ENCODE data around the gene PRCD. TPM values are rescaled to one million over a fixed set of nuclear protein-coding genes. Genes with fewer than 3 reads are reported as not detected.
A peak's percentile ranks its signal among the peaks of the same experiment; 100 is the strongest.

Gene PRCD
- total RNA-seq, 1 experiment from 2014 or later, result 2.5 TPM

GRCh38 chr17:76495663-76496400, 44.0 kb upstream of the PRCD start:
- DNase-seq, result no peak
- ChIA-PET CTCF (no interaction called here), POLR2A (ENCODE audit: unreplicated experiment) (interaction anchor here (0.6 kb wide), 1 partner anchor 22 kb away, joined by 9 read pairs; no protein-coding TSS in a partner anchor)
- H3F3A ChIP-seq (ENCODE audit: low read length, unreplicated experiment), result no peaks in the 10 kb centered on the region
- no peak overlapping the region for H2AFZ ChIP-seq (ENCODE audit: low read length)
- H3K4me3 ChIP-seq (ENCODE audit: low read length), result no peak overlapping the region
- no peaks in the 10 kb centered on the region for H3K9me3 ChIP-seq (ENCODE audit: low read length)
- peaks cover 39% of the 10 kb centered on the region for H3K4me1 ChIP-seq (ENCODE audit: insufficient read depth, low read length)
- H3K79me2 ChIP-seq (ENCODE audit: low read length), result peaks cover 48% of the 10 kb centered on the region
- no peak overlapping the region for H3K4me2 ChIP-seq (ENCODE audit: low read length)
- H4K20me1 ChIP-seq (ENCODE audit: low read length), result peaks cover 7% of the 10 kb centered on the region; the same call in 1 of the 2 replicates
- TF ChIP-seq EZH2 (IDR thresholded peaks at IDR 0.05; ENCODE audit: low read length, unreplicated experiment) (no peak), EZH2phosphoT487 (IDR thresholded peaks at IDR 0.05; ENCODE audit: borderline replicate concordance, low read length) (no peak)
- TF ChIP-seq, protein P1, sequence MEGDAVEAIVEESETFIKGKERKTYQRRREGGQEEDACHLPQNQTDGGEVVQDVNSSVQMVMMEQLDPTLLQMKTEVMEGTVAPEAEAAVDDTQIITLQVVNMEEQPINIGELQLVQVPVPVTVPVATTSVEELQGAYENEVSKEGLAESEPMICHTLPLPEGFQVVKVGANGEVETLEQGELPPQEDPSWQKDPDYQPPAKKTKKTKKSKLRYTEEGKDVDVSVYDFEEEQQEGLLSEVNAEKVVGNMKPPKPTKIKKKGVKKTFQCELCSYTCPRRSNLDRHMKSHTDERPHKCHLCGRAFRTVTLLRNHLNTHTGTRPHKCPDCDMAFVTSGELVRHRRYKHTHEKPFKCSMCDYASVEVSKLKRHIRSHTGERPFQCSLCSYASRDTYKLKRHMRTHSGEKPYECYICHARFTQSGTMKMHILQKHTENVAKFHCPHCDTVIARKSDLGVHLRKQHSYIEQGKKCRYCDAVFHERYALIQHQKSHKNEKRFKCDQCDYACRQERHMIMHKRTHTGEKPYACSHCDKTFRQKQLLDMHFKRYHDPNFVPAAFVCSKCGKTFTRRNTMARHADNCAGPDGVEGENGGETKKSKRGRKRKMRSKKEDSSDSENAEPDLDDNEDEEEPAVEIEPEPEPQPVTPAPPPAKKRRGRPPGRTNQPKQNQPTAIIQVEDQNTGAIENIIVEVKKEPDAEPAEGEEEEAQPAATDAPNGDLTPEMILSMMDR (conservative IDR thresholded peaks at IDR 0.05; ENCODE audit: low read depth, low read length), result no peak
- no peaks in the 10 kb centered on the region for H3K9me2 ChIP-seq (replicated peaks; ENCODE audit: low read length)
- BruUV-seq (replicated peaks), result no TSS peak
- no peaks in the 10 kb centered on the region for H3K36me3 ChIP-seq (ENCODE audit: low read depth, low read length)
- no peak for ATAC-seq
- H3K27ac ChIP-seq (ENCODE audit: low read length), result no peak overlapping the region
- intact Hi-C loops (cut with micrococcal nuclease), result no loop called here
- H3K27me3 ChIP-seq (ENCODE audit: low read length), result no peaks in the 10 kb centered on the region
- no peak overlapping the region for H3K9ac ChIP-seq (ENCODE audit: low read length)

GRCh38 chr17:76496464-76496863, 43.4 kb upstream of the PRCD start:
- Histone ChIP-seq H3K4me1 (ENCODE audit: insufficient read depth, low read length) (peaks cover 40% of the 10 kb centered on the region), H3K9me2 (replicated peaks; ENCODE audit: low read length) (no peaks in the 10 kb centered on the region), H3K27me3 (ENCODE audit: low read length) (no peaks in the 10 kb centered on the region), H3K27ac (ENCODE audit: low read length) (no peak overlapping the region), H2AFZ (ENCODE audit: low read length) (no peak overlapping the region), H4K20me1 (ENCODE audit: low read length) (peaks cover 7% of the 10 kb centered on the region; the same call in 1 of the 2 replicates), H3K9me3 (ENCODE audit: low read length) (no peaks in the 10 kb centered on the region), H3F3A (ENCODE audit: low read length, unreplicated experiment) (no peaks in the 10 kb centered on the region), H3K4me2 (ENCODE audit: low read length) (no peak overlapping the region), H3K4me3 (ENCODE audit: low read length) (no peak overlapping the region), H3K36me3 (ENCODE audit: low read depth, low read length) (no peaks in the 10 kb centered on the region), H3K79me2 (ENCODE audit: low read length) (peaks cover 51% of the 10 kb centered on the region), H3K9ac (ENCODE audit: low read length) (no peak overlapping the region)
- TF ChIP-seq EZH2phosphoT487 (IDR thresholded peaks at IDR 0.05; ENCODE audit: borderline replicate concordance, low read length) (no peak), EZH2 (IDR thresholded peaks at IDR 0.05; ENCODE audit: low read length, unreplicated experiment) (no peak)
- TF ChIP-seq, protein P1 (conservative IDR thresholded peaks at IDR 0.05; ENCODE audit: low read depth, low read length), result no peak
- intact Hi-C loops (cut with micrococcal nuclease), result no loop called here
- ChIA-PET CTCF (no interaction called here), POLR2A (ENCODE audit: unreplicated experiment) (no interaction called here)
- BruUV-seq (replicated peaks), result no TSS peak
- DNase-seq (no peak), ATAC-seq (no peak)

GRCh38 chr17:76497699-76497978, 42.2 kb upstream of the PRCD start:
- H3K9ac ChIP-seq (ENCODE audit: low read length), result peak overlapping the region; percentile 31
- H3K36me3 ChIP-seq (ENCODE audit: low read depth, low read length), result no peaks in the 10 kb centered on the region
- DNase-seq (no peak), ATAC-seq (no peak)
- intact Hi-C loops (cut with micrococcal nuclease), result no loop called here
- H3K79me2 ChIP-seq (ENCODE audit: low read length), result peaks cover 51% of the 10 kb centered on the region
- no peaks in the 10 kb centered on the region for H3K9me2 ChIP-seq (replicated peaks; ENCODE audit: low read length)
- H3F3A ChIP-seq (ENCODE audit: low read length, unreplicated experiment), result no peaks in the 10 kb centered on the region
- BruUV-seq (replicated peaks), result no TSS peak
- H3K4me3 ChIP-seq (ENCODE audit: low read length), result peak overlapping the region; percentile 98
- H2AFZ ChIP-seq (ENCODE audit: low read length), result peak overlapping the region; percentile 39
- no peaks in the 10 kb centered on the region for H3K9me3 ChIP-seq (ENCODE audit: low read length)
- H3K4me1 ChIP-seq (ENCODE audit: insufficient read depth, low read length), result peaks cover 44% of the 10 kb centered on the region
- no peaks in the 10 kb centered on the region for H3K27me3 ChIP-seq (ENCODE audit: low read length)
- H3K4me2 ChIP-seq (ENCODE audit: low read length), result peak overlapping the region; percentile 83
- ChIA-PET CTCF (interaction anchor here (0.6 kb wide), 1 partner anchor 113 kb away, joined by 3 read pairs; the partner anchor contains the start of gene SPHK1), POLR2A (ENCODE audit: unreplicated experiment) (interaction anchor here (0.5 to 0.6 kb wide), 2 partner anchors 30 to 257 kb away, joined by 3 to 5 read pairs; no protein-coding TSS in a partner anchor)
- H3K27ac ChIP-seq (ENCODE audit: low read length), result peak overlapping the region; percentile 62
- peaks cover 7% of the 10 kb centered on the region; the same call in 1 of the 2 replicates for H4K20me1 ChIP-seq (ENCODE audit: low read length)
- TF ChIP-seq, protein P1 (conservative IDR thresholded peaks at IDR 0.05; ENCODE audit: low read depth, low read length), result no peak
- TF ChIP-seq EZH2phosphoT487 (IDR thresholded peaks at IDR 0.05; ENCODE audit: borderline replicate concordance, low read length), result no peak
- no peak for TF ChIP-seq EZH2 (IDR thresholded peaks at IDR 0.05; ENCODE audit: low read length, unreplicated experiment)

Measured in PC-3 (cell line).